ENCODE measurements around the gene SMIM44. TPM values are rescaled to one million over a fixed set of nuclear protein-coding genes. Genes with fewer than 3 reads are reported as not detected.
"Not testable (repeated sequence)": the region's sequence is repeated elsewhere in the genome, so short reads cannot be mapped to it uniquely, and the experiment has no call there.

The SMIM44 gene
- total RNA-seq, 2 experiments from 2014 or later: not detected

DNA sequence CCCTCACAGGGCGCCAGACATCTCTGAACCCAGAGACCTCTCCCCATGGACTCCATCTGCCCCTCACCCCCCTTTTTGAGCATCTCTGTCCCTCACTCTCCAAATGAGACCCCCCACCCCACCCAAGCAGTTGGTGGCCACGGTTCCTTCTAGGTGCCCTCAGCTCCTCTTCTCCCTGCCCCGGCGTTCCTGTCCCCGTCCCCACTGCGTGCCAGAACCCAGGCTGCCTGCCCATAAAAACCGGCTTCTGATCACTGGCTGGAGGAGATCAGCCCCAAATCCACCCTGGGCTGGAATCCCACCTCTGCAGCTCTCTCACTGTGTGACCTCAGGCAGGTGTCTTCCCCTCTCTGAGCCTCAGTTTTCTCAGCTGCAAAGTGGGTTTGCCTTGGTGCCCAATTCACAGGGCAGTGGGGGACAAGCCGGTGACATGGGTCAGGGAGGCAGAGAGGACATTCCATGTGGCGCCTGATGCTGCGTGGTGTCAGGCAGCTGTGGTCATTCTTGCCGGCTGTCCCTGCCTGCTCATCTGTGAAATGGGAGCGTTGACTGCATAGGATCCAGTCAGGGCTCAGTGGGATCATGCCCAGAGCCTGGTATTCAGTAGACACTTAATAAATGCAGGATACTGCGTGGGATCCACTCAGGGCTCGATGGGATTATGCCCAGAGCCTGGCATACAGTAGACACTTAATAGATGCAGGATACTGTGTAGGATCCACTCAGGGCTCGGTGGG, 28.4 kb downstream of the SMIM44 start:
- Mint-ChIP-seq H3K4me1 (no peaks in the 10 kb centered on the region), H3K27me3 (no peaks in the 10 kb centered on the region), H3K9me3 (no peaks in the 10 kb centered on the region), H3K4me3 (no peak overlapping the region), H3K36me3 (peaks cover 3% of the 10 kb centered on the region), H3K27ac (no peak overlapping the region)
- DNase-seq: no peak

GRCh38 chr19:3453840-3454239, 29.4 kb downstream of the SMIM44 start:
- no peak for DNase-seq
- H3K27me3 Mint-ChIP-seq: no peaks in the 10 kb centered on the region
- no peak overlapping the region for H3K27ac Mint-ChIP-seq
- no peak overlapping the region for H3K4me3 Mint-ChIP-seq
- H3K9me3 Mint-ChIP-seq: no peaks in the 10 kb centered on the region
- H3K4me1 Mint-ChIP-seq: no peaks in the 10 kb centered on the region
- peaks cover 3% of the 10 kb centered on the region for H3K36me3 Mint-ChIP-seq

DNA sequence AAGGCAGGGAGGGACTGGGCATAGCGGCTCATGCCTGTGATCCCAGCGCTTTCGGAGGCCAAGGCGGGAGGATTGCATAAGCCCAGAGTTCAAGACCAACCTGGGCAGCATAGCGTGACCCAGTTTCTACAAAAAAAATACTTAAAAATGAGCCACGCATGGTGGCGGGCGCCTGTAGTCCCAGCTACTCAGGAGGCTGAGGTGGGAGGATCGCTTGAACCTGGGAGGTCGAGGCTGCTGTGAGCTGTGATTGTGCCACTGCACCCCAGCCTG, 30.4 kb downstream of the SMIM44 start:
- H3K4me3 Mint-ChIP-seq, H3K27me3 Mint-ChIP-seq, H3K27ac Mint-ChIP-seq, H3K9me3 Mint-ChIP-seq, DNase-seq, H3K4me1 Mint-ChIP-seq, H3K36me3 Mint-ChIP-seq: not testable (repeated sequence)

GRCh38 chr19:3452171-3452941, 30.9 kb downstream of the SMIM44 start:
- Mint-ChIP-seq H3K27ac (no peak overlapping the region), H3K36me3 (peaks cover 3% of the 10 kb centered on the region), H3K4me3 (no peak overlapping the region), H3K4me1 (no peaks in the 10 kb centered on the region), H3K27me3 (no peaks in the 10 kb centered on the region), H3K9me3 (no peaks in the 10 kb centered on the region)
- no peak for DNase-seq

DNA sequence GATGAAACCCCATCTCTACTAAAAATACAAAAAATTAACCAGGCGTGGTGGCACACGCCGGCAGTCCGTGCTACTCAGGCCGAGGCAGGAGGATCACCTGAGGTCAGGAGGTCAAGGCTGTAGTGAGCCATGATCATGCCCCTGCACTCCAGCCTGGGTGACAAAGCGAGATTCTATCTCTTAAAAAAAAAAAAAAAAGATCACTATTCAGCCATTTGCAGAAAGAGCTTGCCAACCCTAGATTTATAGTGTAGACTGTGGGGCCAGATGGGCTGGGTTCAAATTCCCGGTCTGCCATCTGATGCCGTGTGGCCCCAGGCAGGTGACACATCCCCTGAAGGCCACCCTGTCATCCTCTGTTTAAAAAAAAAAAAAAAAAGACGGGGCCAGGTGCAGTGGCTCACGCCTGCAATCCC, 31.8 kb downstream of the SMIM44 start:
- no peak for DNase-seq
- peaks cover 3% of the 10 kb centered on the region for H3K36me3 Mint-ChIP-seq
- no peak overlapping the region for H3K4me3 Mint-ChIP-seq
- no peaks in the 10 kb centered on the region for H3K4me1 Mint-ChIP-seq
- H3K9me3 Mint-ChIP-seq: no peaks in the 10 kb centered on the region
- H3K27me3 Mint-ChIP-seq: no peaks in the 10 kb centered on the region
- no peak overlapping the region for H3K27ac Mint-ChIP-seq

GRCh38 chr19:3450796-3451411, 32.3 kb downstream of the SMIM44 start:
- Mint-ChIP-seq H3K4me3 (no peak overlapping the region), H3K27ac (no peak overlapping the region), H3K27me3 (no peaks in the 10 kb centered on the region), H3K36me3 (peaks cover 3% of the 10 kb centered on the region), H3K9me3 (no peaks in the 10 kb centered on the region), H3K4me1 (no peaks in the 10 kb centered on the region)
- no peak for DNase-seq

- Mint-ChIP-seq H3K4me3 (no peak overlapping the region), H3K27ac (no peak overlapping the region), H3K27me3 (no peaks in the 10 kb centered on the region), H3K9me3 (no peaks in the 10 kb centered on the region), H3K4me1 (no peaks in the 10 kb centered on the region), H3K36me3 (peaks cover 2% of the 10 kb centered on the region)
- no peak for DNase-seq
Observed at GRCh38 chr19:3448616-3449334, 34.5 kb downstream of the SMIM44 start.

DNA sequence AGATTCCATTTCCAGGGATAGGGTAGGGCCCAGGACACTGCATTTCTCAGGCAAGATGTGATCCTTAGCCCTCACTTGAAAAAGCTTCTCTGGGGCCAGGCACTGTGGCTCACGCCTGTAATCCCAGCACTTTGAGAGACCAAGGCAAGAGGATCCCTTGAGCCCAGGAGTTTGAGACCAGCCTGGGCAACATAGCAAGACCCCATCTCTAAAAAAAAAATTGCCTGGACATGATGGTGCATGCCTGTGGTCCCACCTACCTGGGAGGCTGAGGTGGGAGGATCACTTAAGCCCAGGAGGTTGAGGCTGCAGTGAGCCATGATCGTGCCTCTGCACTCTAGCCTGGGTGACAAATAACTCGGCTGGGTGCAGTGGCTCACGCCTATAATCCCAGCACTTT, 36.6 kb downstream of the SMIM44 start:
- H3K9me3 Mint-ChIP-seq, H3K27ac Mint-ChIP-seq, H3K4me3 Mint-ChIP-seq, H3K36me3 Mint-ChIP-seq, H3K4me1 Mint-ChIP-seq, H3K27me3 Mint-ChIP-seq, DNase-seq: not testable (repeated sequence)

DNA sequence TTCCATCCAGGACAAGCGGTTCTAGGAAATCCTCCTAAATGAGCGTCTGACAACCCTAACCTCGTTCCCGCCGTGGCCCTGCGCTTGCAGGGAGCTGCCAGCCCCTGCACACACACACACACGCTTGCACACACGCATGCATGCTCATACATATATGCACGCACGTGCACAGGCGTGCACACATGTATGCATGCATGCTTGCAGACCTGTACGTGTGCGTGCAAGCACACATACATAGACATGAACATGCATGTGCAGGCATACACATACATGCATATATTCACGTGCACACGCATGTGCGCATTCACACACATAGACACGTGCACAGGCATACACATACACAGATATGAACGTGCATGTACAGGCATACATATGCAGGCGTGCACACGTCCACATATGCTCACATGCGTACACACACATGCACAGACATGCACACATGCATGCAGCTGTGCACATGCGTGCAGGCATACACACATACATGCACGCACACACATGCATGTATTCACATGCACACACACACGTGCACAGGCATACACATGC, 38.5 kb downstream of the SMIM44 start:
- Mint-ChIP-seq H3K4me3 (no peak overlapping the region), H3K36me3 (peaks cover 2% of the 10 kb centered on the region), H3K27me3 (no peaks in the 10 kb centered on the region), H3K4me1 (no peaks in the 10 kb centered on the region), H3K9me3 (no peaks in the 10 kb centered on the region), H3K27ac (no peak overlapping the region)
- DNase-seq: no peak

DNA sequence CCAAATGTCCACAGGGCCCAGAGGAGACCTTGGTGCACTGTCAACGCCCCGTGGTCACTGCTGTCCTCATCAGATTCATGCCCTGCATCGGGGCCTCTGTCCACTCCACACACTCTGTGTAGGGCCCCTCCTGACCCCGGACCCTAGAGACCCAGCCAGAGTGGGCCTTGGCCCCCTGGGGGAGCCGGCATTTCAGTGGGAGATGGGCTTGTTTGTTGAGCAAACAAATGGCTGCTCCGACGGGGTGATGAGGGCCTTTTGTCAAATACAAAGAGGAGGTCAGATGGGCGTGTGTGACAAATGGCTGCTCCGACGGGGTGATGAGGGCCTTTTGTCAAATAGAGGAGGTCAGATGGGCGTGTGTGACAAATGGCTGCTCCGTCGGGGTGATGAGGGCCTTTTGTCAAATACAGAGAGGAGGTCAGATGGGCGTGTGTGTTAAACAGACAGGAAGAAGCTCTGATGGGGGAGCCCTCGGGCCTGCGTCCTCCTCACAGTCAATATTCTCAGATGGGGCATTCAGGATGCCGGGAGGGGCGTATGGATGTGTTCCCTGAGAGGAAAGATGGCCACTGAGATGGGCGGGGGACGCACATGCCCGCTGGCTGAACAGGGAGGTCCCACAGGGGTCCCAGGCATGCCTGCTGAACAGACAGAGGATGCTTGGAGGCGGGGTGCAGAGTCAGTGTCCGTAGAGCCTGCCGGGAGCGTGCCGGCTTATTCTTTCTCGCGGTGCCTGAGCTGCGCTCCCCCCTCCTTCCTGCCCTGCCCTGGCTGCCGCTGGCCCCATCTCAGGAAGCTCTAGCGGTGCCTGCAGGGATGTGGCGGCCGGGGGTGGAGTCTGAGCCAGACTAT, 39.2 kb downstream of the SMIM44 start:
- H3K9me3 Mint-ChIP-seq: no peaks in the 10 kb centered on the region
- no peaks in the 10 kb centered on the region for H3K4me1 Mint-ChIP-seq
- H3K4me3 Mint-ChIP-seq: no peak overlapping the region

GRCh38 chr19:3442487-3443071, 40.7 kb downstream of the SMIM44 start:
- no peak for DNase-seq
- H3K27ac Mint-ChIP-seq: no peak overlapping the region
- no peaks in the 10 kb centered on the region for H3K9me3 Mint-ChIP-seq
- peaks cover 5% of the 10 kb centered on the region for H3K36me3 Mint-ChIP-seq
- H3K27me3 Mint-ChIP-seq: no peaks in the 10 kb centered on the region
- H3K4me3 Mint-ChIP-seq: no peak overlapping the region
- H3K4me1 Mint-ChIP-seq: no peaks in the 10 kb centered on the region

More for the DNA sequence above, 39.2 kb downstream of the SMIM44 start:
- no peak for DNase-seq
- H3K27me3 Mint-ChIP-seq: no peaks in the 10 kb centered on the region
- H3K27ac Mint-ChIP-seq: no peak overlapping the region
- peaks cover 2% of the 10 kb centered on the region for H3K36me3 Mint-ChIP-seq

DNA sequence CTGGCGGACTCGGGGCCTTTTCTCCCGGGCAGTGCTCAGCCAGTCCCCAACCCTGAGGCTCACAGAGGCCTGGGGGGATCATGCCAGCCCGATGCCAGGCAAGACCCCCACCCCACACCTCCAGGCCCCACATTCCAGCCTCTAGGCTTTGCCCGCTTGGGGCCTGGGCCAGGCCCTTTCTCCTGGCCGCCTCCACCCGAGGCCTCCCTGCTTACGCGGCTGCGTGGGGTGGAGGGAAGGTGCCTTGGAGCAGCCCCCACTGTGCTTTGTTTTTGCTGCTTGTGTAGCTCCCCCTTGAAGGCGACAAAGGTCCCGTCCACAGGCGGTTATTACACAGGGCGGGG, 41.3 kb downstream of the SMIM44 start:
- Mint-ChIP-seq H3K27me3 (no peaks in the 10 kb centered on the region), H3K4me3 (no peak overlapping the region), H3K36me3 (peaks cover 6% of the 10 kb centered on the region), H3K27ac (no peak overlapping the region), H3K4me1 (no peaks in the 10 kb centered on the region), H3K9me3 (no peaks in the 10 kb centered on the region)
- no peak for DNase-seq

GRCh38 chr19:3441089-3441985, 41.9 kb downstream of the SMIM44 start:
- Mint-ChIP-seq H3K4me3 (no peak overlapping the region), H3K9me3 (no peaks in the 10 kb centered on the region), H3K27me3 (no peaks in the 10 kb centered on the region), H3K27ac (no peak overlapping the region), H3K4me1 (no peaks in the 10 kb centered on the region), H3K36me3 (peaks cover 6% of the 10 kb centered on the region)
- DNase-seq: no peak

All from activated naive CD8-positive, alpha-beta T cell treated with anti-CD3 and anti-CD28 coated beads for 36 hours (primary cell).